ENCODE results near the gene SAG. TPM values are rescaled to one million over a fixed set of nuclear protein-coding genes. Genes with fewer than 3 reads are reported as not detected.
A peak's percentile ranks its signal among the peaks of the same experiment; 100 is the strongest.

The SAG gene
- total and polyA plus RNA-seq, 9 of the 15 experiments (the other 6 are each of a cell fraction or from before 2014, with no cell fraction given): 0.04 to 0.64 (median 0.31) TPM; not detected in 5

- TF ChIP-seq EZH2 (IDR thresholded peaks at IDR 0.05; ENCODE audit: borderline replicate concordance, low read depth, low read length) (no peak), NRF1 (conservative IDR thresholded peaks at IDR 0.05 in 1 of 2, IDR thresholded peaks at IDR 0.05 in 1 of 2) (peak; percentile 31 to 56; a peak in 3 of 4 replicates), ARID2 (IDR thresholded peaks at IDR 0.05) (0 out of 2 replicates have a peak, but pooled peaks have one; percentile 22), CBX3 (IDR thresholded peaks at IDR 0.05; ENCODE audit: borderline replicate concordance in 1 of 2, low read length in 2 of 2) (no peak), ZNF436 (CRISPR knock-in tag; IDR thresholded peaks at IDR 0.05) (no peak), PKNOX1 (IDR thresholded peaks at IDR 0.05) (no peak), ZNF239 (CRISPR knock-in tag; IDR thresholded peaks at IDR 0.05) (no peak), ZNF133 (CRISPR knock-in tag; IDR thresholded peaks at IDR 0.05) (no peak), ELF4 (CRISPR knock-in tag; IDR thresholded peaks at IDR 0.05) (no peak), L3MBTL2 (IDR thresholded peaks at IDR 0.05) (peak; percentile 72), ZNF589 (CRISPR knock-in tag; IDR thresholded peaks at IDR 0.05; ENCODE audit: low read depth) (no peak), ZBTB7A (IDR thresholded peaks at IDR 0.05; ENCODE audit: borderline replicate concordance, control insufficient read depth, low read depth, low read length) (peak; percentile 54; the same call in 1 of the 2 replicates), CREBBP (IDR thresholded peaks at IDR 0.05; ENCODE audit: low read depth, low read length) (no peak), WHSC1 (IDR thresholded peaks at IDR 0.05; ENCODE audit: low read length) (no peak), CREB3 (tag; conservative IDR thresholded peaks at IDR 0.05; ENCODE audit: low read depth) (no peak), ZNF707 (CRISPR knock-in tag; conservative IDR thresholded peaks at IDR 0.05) (no peak), U2AF2 (optimal IDR thresholded peaks at IDR 0.05; ENCODE audit: low read depth, low read length) (no peak), SREBF2 (CRISPR knock-in tag; IDR thresholded peaks at IDR 0.05) (no peak), NR2C2 (CRISPR knock-in tag; IDR thresholded peaks at IDR 0.05) (no peak), NR2C2 (tag; IDR thresholded peaks at IDR 0.05) (peak; percentile 45), PCBP1 (IDR thresholded peaks at IDR 0.05; ENCODE audit: low read depth, low read length, poor library complexity, severe bottlenecking) (no peak), XRCC5 (IDR thresholded peaks at IDR 0.05; ENCODE audit: low read depth, low read length) (no peak), DLX4 (CRISPR knock-in tag; IDR thresholded peaks at IDR 0.05) (no peak), HDAC8 (tag; IDR thresholded peaks at IDR 0.05) (no peak), HIVEP1 (CRISPR knock-in tag; IDR thresholded peaks at IDR 0.05) (no peak), ZNF277 (CRISPR knock-in tag; IDR thresholded peaks at IDR 0.05; ENCODE audit: borderline replicate concordance) (no peak), POLR2H (tag; IDR thresholded peaks at IDR 0.05; ENCODE audit: low read depth) (no peak)
Observed at GRCh38 chr2:233353769-233354499, 46.3 kb downstream of the SAG start, which contains the start of gene DGKD (continued).
